ENCODE measurements around the gene S100P.
"Not testable (repeated sequence)": the region's sequence is repeated elsewhere in the genome, so short reads cannot be mapped to it uniquely, and the experiment has no call there.

The S100P gene

DNA sequence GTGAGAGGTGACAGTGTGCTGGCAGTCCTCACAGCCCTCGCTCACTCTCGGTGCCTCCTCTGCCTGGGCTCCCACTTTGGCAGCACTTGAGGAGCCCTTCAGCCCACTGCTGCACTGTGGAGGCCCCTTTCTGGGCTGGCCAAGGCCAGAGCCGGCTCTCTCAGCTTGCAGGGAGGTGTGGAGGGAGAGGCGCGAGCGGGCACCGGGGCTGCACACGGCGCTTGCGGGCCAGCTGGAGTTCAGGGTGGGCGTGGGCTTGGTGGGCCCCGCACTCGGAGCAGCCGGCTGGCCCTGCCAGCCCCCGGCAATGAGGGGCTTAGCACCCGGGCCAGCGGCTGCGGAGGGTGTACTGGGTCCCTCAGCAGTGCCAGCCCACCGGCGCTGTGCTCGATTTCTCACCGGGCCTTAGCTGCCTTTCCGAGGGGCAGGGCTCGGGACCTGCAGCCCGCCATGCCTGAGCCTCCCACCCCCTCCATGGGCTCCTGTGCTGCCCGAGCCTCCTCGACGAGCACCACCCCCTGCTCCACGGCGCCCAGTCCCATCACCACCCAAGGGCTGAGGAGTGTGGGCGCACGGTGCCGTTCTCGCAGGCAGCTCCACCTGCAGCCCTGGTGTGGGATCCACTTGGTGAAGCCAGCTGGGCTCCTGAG is 21.0 kb upstream of the S100P start:
- not testable (repeated sequence) for DNase-seq

DNA sequence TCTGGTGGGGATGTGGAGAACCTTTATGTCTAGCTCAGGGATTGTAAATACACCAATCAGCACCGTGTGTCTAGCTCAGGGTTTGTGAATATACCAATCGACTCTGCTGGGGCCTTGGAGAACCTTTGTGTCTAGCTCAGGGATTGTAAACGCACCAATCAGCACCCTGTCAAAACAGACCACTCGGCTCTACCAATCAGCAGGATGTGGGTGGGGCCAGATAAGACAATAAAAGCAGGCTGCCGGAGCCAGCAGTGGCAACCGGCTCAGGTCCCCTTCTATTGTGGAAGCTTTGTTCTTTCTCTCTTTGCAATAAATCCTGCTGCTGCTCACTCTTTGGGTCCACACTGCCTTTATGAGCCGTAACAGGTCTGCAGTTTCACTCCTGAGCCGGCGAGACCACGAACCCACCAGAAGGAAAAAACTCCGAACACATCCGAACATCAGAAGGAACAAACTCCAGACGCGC is 20.5 kb upstream of the S100P start:
- peak in 17 of 56 donors; percentile 15 to 66 (median 44) for DNase-seq

DNA sequence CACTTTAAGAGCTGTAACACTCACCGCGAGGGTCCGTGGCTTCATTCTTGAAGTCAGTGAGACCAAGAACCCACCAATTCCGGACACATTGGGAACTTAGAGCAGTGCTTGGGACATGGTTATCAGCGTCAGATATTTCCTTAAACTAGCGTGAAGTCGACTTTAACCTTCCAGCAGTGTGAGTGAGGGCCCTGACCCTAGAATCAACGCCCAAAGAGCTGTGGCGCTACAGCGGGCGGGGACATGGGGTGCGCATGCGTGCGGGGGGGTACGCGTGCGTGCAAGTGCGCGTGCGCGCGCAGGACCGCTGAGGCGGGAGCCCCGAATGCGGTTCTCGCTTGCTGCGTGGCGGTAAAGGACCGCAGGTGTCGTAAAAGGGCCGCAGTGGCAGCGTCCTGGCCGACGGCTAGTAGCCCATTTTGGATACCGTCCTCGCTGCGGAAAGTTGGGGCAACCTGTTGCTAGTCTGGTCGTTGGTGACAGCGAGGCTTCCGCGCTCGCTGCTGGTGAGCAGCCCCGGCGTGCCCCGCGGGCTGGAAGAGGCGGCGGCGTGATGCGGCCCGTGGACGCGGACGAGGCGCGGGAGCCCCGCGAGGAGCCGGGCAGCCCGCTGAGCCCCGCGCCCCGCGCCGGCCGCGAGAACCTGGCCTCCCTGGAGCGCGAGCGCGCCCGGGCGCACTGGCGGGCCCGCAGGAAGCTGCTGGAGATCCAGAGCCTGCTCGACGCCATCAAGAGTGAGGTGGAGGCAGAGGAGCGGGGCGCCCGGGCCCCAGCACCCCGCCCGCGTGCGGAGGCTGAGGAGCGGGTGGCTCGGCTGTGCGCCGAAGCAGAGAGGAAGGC is 19.8 kb upstream of the S100P start:
- DNase-seq = peak; percentile 45 to 95 (median 89)

DNA sequence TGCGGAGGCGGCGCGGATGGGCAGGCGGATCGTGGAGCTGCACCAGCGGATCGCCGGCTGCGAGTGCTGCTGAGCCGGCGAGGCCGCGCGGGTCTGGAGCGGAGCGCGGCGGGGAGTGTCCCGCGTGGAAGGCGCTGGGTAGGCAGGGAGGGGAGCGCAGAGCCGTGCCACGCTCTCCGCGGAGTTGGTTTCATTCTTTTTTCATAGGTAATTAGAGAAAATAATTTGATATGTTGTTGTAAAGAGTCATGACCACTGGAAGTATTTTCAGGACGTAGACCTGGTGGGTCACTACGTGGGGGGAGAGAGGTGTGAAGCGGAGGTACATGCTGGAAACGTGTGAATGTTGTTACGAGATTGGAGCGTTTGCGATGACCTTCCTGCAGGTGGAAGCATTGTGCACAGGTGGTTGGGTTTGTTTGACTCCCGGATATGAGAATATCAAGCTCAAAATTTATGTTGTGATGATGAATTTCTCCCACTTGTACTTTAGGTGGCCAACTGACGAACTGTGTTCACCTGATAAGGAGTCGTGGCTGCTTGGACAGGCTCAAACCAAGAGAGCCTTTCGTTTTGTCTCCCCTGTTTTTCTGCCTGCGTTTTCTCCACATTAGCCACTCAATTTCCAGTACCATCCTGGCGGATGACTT is 19.1 kb upstream of the S100P start:
- DNase-seq = peak in 10 of 56 donors; percentile 5 to 43 (median 29)

DNA sequence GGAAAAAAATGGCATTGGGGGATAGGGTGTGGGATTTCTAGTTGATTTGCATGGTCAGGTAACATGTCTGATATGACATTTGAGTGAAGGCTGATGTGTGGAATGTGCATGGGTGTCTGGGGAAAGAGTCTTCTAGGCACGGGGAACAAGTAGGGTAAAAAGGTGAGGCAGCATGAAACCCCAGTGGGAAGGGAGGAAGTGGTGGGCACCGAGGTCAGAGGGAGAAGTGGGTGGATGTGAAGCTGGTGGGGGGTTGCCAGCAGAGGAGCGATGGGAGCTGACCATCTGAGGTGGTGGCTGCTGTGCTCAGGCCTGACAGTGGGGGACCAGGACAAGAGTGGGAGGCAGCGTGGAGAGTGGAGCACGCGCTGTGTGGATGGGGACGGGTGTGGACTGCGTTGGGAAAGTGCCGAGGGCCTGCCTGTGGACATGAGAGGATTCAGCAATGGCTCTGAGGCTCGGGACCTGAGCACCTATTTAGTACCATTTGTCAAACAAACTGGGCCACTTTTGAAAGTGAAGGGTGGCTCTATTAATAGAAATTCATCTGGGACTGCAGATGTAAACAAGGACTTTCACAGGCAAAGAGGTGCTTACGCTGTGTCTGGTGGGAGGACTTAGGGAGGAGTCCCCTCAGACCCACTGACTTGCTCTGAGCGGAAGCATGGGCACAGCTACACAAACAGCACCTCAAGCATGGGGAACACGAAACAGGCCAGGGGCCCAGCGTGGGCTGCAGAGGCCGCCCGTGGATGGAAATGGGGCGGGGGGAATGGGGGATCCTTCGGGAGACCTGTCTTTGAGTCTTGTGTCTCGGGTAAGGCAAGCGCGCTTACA is 16.7 kb upstream of the S100P start:
- no peak for DNase-seq

DNA sequence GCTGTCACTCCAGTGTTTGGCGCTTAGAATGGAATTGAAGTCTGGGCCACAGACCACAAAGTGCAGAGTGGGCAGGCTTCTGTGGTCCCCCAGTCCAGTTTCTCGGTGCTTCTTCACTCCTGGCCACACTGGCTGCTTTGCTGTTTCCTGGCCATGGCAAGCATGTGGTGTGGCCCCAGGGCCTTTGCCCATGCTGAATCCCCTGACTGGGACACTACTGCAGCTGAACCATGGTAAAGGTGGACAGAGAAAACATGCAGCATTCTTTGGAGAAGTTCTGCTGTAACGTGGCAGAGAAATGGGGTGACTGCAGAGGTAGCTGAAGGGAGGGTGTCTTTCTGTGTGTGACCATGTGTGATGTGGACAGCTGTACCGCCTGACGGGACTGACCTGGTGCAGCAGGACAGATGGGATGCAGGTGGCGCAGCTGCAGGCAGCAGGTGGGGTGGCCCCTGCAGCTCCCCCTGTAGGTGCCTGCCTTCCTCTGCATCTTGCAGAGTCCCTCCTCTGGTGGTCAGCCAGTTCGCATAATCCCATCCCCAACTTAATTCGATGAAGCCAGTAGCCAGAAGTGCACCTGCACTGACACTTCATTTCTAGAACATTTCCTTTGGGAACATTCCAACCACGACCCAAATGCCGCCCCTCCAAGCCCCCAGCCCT is 13.2 kb upstream of the S100P start:
- no peak for DNase-seq

DNA sequence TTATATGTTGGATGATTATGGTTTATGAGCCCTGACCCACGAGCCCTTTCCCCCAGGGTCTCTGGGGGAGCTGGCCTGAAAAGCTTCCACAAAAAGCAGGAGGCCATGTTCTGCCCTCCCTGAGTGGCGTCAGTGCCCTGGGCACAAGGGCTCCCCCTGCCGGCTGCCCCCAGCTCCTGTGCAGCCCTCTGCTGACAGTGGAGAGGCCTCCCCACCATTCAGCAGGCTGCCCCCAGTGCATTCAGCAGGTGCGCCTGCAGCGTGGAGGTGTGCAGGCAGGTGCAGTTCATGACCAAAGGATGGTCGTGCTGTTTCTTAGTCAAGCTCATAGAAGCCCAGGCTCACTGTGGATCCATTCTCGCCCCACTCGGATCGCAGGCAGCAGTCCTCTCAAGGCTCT is 12.5 kb upstream of the S100P start:
- no peak for DNase-seq

DNA sequence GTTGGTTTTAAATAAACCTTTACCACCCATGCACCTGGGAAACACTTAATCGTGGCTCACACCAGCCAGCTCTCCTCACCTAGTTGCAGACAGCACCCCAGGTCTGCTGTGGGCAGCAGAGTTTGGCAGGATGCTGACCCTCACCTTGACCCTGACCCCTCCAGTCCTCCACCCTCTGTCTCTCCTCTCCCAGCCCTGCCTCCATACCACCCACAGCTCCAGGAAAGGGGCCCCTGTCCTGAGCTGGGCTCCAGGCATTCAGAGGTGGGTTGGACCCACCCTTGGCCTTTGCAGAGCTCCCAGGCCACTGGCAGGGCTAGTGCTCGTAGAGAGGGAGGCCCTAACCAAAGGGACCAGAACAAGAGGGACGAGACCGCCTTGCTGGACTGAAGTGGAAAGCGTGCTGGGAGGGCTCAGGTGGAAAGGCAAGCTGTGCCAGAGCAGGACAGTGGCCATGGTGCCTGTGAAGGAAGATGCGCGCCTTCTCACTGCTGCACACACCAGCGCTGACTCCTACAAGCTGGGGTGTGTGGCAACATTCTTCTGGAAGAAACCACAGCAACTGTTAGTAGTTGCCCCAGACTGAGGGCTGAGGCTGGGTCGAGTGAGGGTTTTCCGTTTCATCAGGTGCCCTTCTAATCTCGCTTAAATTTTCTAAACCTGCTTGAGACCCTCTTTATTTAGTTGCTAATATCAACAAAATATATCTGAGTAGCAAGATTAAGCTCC is 10.7 kb upstream of the S100P start:
- DNase-seq = no peak

DNA sequence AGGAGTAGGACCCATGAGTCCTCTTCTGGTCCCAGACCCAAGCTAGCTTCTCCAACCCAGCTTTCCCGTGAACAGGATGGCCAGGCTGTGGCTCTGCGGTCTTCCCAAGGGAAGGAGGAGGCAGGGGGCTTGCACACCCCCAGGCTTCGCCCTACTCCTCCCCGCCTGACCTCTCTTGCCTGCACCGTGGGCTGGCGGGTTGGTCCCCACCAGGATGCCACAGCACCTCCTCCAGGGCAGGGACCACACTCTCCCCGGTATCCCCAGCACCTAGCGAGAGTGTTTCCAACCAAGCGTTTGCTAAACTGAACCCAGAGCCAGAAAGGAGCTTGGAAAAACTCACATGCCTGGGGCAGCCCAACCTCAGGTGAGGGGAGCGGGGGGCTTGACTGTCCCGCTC is 9.0 kb upstream of the S100P start:
- DNase-seq = no peak

DNA sequence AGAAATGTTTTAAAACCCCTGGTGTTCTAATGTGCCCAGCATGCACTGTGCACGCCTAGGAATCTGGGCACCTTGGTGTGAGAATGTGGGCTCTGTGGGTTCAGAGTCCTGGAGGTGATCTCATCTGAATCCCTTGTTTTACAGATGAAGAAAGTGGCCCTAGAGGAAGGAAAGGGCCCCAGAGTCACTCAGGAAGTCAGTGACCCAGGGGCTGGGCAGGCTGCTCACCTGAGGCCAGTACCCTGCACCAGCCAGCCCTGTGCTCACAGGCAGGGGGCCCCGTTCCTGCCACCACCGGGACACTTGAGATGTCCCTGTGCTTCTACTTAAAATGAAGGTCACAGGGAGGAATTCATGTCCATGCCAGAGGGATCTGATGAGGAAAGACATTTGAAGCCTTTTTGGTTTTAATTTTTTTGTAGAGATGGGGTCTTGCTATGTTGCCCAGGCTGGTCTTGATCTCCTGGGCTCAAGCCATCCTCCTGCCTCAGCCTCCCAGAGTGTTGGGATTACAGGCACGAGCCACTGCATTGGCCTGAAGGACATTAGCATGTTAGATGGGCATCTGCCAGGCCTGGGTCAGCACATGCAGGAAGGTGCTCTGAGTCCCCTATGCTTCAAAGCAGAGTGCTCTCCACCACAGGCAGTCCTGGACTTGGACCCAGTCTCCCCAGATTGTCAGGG is 7.4 kb upstream of the S100P start:
- DNase-seq = no peak

DNA sequence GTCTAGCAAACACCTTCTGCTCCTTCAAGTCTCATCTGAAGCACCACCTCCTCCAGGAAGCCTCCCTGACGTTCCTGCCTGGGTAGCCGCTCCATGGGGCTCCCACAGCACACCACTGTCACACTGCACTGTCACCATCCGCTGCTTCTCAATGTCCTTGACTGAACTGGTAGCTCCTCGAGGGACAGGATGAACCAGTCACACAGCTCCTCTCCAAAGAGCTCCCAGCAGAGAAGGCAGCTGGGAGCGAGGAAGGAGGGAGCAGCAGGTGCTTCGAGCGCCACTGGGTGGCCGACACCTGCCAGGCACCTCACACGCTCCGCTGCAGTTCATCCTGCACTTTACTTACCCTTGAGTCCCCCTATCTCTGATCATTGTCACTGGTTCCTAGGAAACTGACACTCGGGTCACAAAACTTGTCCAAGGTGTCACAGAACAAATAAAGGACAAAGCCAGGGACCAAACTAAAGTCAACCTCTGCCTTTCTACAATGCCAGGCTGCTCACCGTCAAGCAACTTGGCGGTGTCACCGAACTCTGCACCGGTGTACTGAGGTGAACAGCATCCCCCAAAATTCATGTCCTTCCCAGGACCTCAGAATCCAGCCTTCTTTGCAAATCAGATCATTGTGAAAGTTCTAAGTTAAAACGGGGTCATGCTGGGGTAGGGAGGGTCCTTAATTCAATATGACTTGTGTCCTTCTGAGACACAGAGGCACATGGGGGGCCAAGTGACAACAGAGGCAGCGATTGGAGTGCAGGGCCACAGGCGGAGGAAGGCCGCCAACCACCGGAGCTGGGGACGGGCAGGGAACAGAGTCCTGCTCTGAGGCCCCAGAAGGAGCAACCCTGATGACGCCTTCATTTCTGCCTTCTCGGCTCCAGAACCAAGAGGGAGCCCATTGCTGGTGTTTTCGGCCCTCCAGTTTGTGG is 5.5 kb upstream of the S100P start:
- DNase-seq = no peak

DNA sequence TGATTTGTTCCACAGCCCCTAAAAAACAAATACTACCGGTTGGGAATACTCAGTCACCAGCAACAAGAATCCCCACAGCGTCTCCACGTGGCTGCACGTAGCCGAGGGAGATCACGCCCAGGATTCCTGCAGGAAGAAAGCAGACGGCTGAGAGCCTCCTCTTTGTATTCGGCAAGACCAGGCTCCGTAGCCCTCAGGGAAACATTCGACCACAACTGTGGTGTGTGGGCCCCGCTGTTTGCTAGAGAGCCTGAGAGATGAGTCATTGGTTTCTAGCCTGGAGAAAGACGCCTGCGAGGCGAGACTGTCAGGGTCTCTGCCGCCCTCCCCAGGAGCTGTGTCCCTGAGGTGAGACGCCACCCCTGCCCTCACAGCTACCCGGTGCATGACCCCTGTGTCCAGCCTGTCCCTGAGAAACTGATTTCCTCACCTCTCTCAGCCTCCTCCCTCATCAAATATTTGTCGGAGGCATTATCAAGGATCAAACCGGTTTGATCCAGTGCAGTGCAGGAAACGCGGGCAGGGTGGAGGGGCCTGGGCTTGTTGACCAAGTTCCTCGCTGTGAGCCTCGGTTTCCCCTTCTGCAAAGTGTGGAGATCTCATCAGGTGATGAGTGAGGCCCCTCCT is 4.7 kb upstream of the S100P start:
- peak in 2 of 56 donors; percentile 6 for DNase-seq

DNA sequence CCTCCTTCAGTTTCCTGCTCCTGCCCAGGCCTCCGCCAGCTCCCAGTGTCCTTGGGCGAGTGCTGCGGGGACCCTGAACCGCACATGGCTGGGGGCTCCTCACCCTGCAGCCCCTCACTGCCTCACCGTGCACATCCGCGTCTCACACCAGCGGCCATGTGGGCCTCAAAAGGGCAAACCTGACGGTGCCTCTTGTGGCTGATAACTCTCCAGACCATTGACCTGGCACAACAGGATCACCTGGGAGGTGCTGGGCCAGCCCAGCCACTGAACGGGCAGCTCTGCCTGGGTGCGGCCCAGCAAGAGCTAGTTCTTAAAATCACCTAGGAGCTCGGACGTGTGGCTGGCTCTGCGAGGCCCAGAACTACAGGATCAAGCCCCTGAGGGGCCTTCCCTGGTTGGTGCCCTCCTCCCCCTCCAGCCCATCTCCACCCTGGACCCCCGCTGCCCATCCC is 4.1 kb upstream of the S100P start:
- DNase-seq = no peak

DNA sequence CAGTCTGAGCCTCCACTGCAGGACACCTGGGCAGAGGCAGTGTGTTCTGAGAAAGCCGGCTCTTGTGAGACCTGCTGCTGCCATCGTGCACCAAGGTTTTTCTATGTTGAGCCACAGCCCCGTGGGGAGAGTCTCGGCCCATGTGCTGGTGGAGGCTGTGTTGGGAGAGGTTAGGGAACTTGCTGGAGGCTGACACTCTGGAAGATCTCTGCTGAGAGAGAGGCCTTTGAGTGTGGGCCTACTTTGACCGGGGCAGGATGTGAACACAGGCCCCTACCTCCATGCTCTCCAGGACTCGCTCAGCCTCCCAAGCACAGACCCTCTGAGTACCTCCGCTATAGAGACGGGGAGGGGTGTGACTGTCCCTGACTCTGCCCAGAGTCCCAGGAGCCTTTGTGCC is 1.3 kb upstream of the S100P start:
- no peak for DNase-seq

DNA sequence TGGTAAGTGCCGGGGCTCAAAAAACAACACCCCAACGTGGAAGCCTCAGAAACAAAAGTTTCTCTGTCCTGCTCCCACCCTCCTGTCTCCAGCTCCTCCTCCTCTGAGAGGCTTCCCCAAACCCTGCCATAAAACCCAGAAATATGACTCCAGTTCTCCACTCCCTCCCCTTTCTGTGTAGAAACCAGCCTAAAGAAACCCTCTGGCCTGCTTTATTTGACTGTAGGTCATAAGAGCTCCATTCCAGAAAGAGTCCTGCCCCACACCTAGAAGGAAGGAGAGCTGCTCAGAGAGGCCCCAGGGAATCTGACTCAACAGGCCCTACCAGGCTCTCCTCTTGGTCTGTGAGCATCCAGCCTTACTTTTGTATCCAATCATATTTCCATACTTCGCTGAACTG is 872 bp upstream of the S100P start:
- no peak for DNase-seq

DNA sequence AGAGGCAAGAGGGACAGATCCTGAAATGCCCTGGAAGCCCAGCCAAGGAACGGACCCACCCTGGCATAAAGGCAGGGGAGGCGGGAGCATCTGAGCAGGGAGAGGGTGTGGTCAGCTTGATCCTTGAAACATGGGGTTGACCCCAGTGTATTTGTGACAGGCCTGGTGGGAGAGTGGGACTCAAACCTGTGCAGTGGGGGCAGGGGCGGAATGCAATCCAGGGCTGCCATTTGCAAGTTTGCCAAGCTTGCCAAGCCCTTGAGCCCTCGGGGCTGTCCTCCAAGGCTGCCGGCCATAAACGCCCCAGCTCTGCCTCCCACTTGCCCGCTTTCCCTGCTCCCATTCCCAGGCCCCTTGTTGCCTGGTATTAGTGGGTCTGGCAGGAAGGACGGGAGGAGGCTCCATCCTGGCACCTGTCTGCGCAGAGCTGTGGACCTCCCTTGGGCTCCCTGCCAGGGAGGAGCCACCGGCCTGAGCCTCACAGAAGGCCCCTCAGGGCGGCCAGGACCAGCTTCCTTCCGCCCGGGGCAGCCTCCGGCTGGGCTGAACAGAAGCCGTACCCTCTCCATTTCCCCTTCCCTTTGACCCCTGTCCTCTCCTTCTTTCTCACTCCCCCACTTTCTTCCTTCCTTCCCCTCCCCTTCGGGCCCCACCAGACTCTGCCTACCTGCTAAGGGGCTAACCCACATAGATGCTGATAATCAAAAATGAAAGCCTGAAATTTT is 661 bp downstream of the S100P start:
- no peak for DNase-seq
